HepG2 (cell line): ENCODE measurements around the gene POLR2J3.
"Not testable (repeated sequence)": the region's sequence is repeated elsewhere in the genome, so short reads cannot be mapped to it uniquely, and the experiment has no call there.

ENCODE experiments used
- FOXK1 ChIP-seq: sonication (generic); formaldehyde crosslinking; IDR thresholded peaks from 2 replicates; pipeline ENCODE4 v1.4.0; 2020; ENCODE audit warnings: low read depth, missing genetic modification reagents, borderline replicate concordance
- NFIC ChIP-seq: IDR thresholded peaks from 2 replicates; pipeline ENCODE4 v1.6.1; 2012; ENCODE audit warnings: mild to moderate bottlenecking, low read length, inconsistent platforms
- POLR2A ChIP-seq, 2 experiments: IDR thresholded peaks; 2 replicates each; pipeline ENCODE4 v1.6.1; 2011; ENCODE audit warnings: low read depth in 2 of 2, low read length in 2 of 2, mild to moderate bottlenecking in 1 of 2, moderate library complexity in 1 of 2; ENCODE audit not compliant: insufficient read depth in 1 of 2
- RARA ChIP-seq: IDR thresholded peaks from 2 replicates; pipeline ENCODE4 v1.6.1; 2016; ENCODE audit warnings: missing genetic modification reagents, missing compliant biosample characterization
- SMARCE1 ChIP-seq: fragments of 450-650 bp; IDR thresholded peaks from 2 replicates; pipeline ENCODE4 v1.6.1; 2017; ENCODE audit warnings: borderline replicate concordance
- SP2 ChIP-seq: sonication (generic); formaldehyde crosslinking; IDR thresholded peaks from 2 replicates; pipeline ENCODE4 v1.5.1; 2020; ENCODE audit warnings: mild to moderate bottlenecking, missing genetic modification reagents
- SPEN ChIP-seq: sonication (generic); formaldehyde crosslinking; IDR thresholded peaks from 2 replicates; pipeline ENCODE4 v1.5.1; 2020; ENCODE audit warnings: low read depth, mild to moderate bottlenecking, missing genetic modification reagents
- ZIK1 ChIP-seq: sonication (generic); formaldehyde crosslinking; IDR thresholded peaks from 2 replicates; pipeline ENCODE4 v1.5.0; 2020; ENCODE audit warnings: mild to moderate bottlenecking, low read depth, missing genetic modification reagents, borderline replicate concordance
- ZNF230 ChIP-seq: sonication (generic); formaldehyde crosslinking; IDR thresholded peaks from 2 replicates; pipeline ENCODE4 v1.4.0; 2020; ENCODE audit warnings: mild to moderate bottlenecking, missing genetic modification reagents
- ZNF253 ChIP-seq: sonication (generic); formaldehyde crosslinking; IDR thresholded peaks from 2 replicates; pipeline ENCODE4 v1.8.0; 2022; ENCODE audit warnings: mild to moderate bottlenecking, missing genetic modification reagents, borderline replicate concordance
- TF ChIP-seq, protein P1 (sequence below): sonication (generic); formaldehyde crosslinking; IDR thresholded peaks from 2 replicates; pipeline ENCODE4 v1.5.0; 2020; ENCODE audit warnings: mild to moderate bottlenecking, missing genetic modification reagents, moderate library complexity
- TF ChIP-seq, protein P2 (sequence below): sonication (generic); formaldehyde crosslinking; IDR thresholded peaks from 2 replicates; pipeline ENCODE4 v1.4.0; 2020; ENCODE audit warnings: mild to moderate bottlenecking, low read depth, missing genetic modification reagents

DNA sequence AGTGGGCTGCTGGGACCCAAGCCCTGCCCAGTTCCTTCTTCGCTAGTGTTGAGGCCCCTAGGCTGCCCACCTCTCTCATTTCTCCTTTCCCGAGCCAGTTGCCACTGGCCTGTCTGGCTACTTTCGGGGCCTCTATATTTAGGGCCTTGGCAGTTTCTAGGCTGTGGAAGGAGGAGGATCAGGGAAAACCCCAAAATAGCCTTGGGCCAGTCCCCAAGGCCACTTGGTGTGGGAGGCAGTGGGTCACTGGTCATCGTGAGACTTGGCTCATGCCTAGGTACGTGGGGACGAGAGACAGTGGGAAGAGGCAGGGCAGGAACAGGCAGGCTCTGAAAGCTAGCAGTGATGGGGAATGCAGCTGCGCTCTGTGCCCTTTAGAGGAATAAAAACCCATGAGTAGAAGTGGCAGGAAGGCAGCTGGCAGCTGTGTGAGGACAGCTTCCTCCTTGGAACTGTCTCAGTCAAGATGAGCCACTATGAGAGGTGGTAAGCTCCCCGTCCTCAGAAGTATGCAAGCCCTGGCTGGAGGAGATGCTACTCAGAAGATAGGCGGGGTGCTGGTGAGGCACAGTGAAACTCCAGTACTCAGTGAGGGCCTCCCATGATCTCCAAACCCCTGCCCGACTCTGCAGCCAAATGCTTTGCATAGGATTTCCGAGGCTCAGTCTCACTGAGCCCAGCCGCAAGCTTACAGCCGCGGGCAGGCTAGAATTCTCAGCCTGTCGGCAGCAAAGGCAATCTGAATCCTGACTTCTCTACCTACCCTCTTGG lies 41.4 kb upstream of the POLR2J3 start:
- not testable (repeated sequence) for TF ChIP-seq ZNF253 (CRISPR knock-in tag); POLR2A (IDR thresholded peaks at IDR 0.05; ENCODE audit: insufficient read depth in 1 of 2, low read depth in 2 of 2, low read length in 2 of 2); FOXK1; NFIC; ZNF230 (CRISPR knock-in tag); SMARCE1; SP2 (CRISPR knock-in tag); RARA (CRISPR knock-in tag); ZIK1 (CRISPR knock-in tag); SPEN (CRISPR knock-in tag)
- TF ChIP-seq, protein P1, sequence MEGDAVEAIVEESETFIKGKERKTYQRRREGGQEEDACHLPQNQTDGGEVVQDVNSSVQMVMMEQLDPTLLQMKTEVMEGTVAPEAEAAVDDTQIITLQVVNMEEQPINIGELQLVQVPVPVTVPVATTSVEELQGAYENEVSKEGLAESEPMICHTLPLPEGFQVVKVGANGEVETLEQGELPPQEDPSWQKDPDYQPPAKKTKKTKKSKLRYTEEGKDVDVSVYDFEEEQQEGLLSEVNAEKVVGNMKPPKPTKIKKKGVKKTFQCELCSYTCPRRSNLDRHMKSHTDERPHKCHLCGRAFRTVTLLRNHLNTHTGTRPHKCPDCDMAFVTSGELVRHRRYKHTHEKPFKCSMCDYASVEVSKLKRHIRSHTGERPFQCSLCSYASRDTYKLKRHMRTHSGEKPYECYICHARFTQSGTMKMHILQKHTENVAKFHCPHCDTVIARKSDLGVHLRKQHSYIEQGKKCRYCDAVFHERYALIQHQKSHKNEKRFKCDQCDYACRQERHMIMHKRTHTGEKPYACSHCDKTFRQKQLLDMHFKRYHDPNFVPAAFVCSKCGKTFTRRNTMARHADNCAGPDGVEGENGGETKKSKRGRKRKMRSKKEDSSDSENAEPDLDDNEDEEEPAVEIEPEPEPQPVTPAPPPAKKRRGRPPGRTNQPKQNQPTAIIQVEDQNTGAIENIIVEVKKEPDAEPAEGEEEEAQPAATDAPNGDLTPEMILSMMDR = not testable (repeated sequence)
- TF ChIP-seq, protein P2, sequence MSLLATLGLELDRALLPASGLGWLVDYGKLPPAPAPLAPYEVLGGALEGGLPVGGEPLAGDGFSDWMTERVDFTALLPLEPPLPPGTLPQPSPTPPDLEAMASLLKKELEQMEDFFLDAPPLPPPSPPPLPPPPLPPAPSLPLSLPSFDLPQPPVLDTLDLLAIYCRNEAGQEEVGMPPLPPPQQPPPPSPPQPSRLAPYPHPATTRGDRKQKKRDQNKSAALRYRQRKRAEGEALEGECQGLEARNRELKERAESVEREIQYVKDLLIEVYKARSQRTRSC (CRISPR knock-in tag) = not testable (repeated sequence)
